GM03348 (cell line): ENCODE data around the gene TMEM192.
"Not testable (repeated sequence)": the region's sequence is repeated elsewhere in the genome, so short reads cannot be mapped to it uniquely, and the experiment has no call there.

Experiments used
- DNase-seq: peaks from one replicate; pipeline ENCODE4 v3.0.0; 2012; ENCODE audit warnings: low spot score

The TMEM192 gene

DNA sequence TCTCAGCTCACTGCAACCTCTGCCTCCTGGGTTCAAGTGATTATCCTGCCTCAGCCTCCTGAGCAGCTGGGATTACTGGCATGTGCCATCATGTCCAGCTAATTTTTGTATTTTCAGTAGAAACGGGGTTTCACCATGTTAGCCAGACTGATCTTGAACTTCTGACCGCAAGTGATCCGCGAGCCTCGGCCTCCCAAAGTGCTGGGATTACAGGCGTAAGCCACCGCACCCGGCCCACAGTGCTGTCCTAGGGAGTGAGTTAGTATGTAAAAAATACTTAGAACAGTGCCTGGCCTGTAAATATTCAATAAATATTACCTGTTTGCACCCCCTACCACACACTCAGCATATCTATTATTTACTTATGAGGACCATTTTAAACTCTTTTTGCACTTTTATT lies 20.5 kb downstream of the TMEM192 start:
- not testable (repeated sequence) for DNase-seq

DNA sequence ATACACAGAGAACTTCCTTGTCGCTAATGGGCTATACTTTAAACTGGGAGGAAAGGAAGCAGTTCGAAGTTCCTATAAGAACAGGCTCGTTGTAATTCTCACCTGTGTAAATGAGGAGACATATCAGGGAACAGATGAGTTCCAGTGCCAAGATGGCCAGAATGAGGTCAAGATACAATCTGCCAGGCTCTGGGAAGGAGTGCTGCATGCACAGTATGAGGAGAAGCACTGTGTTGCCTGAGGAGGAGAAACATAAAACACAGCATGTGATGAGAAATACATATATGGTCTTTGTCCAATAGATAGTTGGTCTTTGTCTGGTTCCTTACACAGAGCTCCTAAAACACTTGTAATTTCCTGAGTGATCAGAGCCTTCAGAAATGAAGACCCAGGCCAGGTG lies 24.3 kb downstream of the TMEM192 start:
- no peak for DNase-seq

DNA sequence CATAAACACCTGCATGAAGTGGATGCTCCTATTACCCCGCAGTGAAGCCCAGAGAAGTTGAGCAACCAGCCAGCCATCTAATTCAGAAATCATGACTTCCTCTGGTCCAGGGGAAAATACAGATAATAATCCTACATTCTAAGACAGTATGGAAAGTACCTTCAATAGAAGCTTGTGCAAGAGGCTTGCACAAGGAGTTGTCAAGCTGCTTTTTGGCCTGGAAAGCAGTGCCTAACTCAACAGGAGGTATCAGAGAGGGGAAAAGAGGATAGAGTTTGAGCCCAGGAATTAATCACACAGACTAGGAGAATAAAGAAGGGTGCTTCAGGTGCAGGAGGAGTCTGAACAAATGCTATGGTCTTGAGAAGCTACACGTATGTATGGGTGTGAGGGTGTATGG lies 26.7 kb downstream of the TMEM192 start:
- DNase-seq = no peak

DNA sequence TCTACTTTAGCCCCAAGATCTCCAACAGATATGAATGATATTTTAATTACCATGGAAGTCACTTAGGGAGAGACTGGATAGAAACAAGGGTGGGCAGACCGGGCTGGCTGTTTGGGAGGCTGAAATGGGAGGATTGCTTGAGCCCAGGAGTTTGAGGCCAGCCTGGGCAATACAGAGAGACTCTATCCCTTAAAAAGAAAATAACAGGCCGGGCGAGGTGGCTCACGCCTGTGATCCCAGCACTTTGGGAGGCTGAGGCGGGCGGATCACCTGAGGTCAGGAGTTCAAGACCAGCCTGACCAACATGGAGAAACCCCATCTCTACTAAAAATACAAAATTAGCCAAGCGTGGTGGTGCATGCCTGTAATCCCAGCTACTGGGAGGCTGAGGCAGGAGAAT lies 27.9 kb downstream of the TMEM192 start:
- DNase-seq = not testable (repeated sequence)

DNA sequence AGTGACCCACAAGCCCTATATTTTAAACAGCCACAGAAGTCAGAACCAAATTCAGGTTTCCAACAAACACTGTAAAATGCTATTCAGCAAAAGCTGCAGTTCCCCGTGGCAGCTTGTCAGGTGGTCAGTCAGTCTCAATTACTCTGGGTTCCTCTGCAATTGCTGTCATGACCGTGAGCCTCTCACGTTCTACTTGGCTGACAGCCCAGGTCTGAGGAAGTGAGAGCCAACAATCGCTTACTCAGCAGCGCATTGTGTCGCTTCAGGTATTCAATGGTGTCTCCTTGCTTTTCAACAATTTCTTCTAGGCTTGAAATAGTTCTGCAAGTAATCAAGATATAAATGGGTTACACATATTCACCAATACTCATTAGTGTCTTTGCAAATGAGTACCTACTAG lies 33.2 kb downstream of the TMEM192 start:
- no peak for DNase-seq

DNA sequence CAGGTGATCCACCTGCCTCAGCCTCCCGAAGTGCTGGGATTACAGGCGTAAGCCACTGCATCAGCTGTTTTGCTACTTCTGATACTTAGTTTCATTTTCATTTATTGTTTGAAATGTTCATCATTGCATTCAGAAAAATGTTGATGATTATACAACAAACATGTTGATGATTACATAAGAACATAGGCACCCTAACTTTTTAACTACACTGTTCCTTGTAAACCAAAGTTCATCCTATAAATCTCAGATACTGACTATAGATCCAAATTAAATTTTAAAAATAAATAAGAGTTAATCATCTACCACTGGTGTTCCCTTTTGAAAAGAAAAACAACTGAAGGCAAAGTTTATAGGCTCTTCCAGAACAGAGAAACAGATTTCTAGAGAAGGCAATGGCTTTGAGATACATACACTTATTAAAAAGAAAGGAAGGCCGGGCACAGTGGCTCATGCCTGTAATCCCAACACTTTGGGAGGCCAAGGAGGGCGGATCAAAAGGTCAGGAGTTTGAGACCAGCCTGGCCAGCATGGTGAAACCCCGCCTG lies 35.6 kb downstream of the TMEM192 start:
- DNase-seq = no peak

DNA sequence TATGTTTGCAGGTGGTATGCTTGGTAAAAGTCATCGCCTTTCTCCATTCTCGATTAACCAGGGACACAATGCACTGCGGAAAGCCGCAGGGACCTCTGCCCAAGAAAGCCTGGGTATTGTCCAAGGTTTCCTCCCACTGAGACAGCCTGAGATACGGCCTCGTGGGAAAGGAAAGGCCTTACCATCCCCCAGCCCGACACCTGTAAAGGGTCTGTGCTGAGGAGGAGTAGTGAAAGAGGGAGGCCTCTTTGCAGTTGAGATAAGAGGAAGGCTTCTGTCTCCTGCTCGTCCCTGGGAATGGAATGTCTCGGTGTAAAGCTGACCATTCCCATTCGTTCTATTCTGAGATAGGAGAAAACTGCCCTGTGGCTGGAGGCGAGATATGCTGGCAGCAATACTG lies 39.3 kb downstream of the TMEM192 start:
- DNase-seq = not testable (repeated sequence)

DNA sequence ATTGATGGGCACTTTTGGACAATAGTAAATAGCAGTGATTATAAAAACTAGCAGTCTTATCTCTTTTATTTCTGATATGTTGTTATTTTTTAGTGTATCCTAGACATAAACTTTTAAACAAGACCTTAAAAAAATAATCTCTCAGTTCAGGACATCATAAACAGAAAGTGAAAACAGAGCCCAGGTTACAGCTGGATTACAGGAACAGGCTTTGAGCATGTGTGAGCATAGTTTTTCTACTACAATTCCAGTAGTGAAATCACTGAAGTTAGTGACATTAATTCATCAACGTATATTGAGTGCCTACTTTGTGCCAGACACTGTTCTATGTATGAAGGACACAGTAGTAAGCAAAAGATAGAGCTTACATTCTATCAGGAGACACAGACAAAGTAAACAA lies 42.1 kb downstream of the TMEM192 start:
- DNase-seq = no peak

DNA sequence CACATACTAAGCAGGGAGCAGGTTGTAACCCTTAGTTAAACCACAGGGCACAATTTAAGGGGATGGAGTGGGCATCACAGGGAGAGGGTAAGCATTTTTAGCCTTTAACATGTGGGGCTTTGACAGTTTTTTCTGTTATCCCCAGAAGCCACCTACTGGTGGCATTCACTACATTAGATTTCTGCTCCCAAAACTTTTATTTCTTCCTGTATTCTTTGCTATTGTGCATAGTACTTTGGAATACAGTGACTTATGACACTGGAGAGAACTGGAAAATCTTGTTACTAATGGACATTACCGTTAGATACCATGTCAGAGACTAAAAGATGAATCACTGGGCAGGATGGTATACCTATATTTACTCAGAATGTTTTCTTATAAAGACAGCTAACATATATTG lies 51.7 kb downstream of the TMEM192 start:
- DNase-seq = no peak

DNA sequence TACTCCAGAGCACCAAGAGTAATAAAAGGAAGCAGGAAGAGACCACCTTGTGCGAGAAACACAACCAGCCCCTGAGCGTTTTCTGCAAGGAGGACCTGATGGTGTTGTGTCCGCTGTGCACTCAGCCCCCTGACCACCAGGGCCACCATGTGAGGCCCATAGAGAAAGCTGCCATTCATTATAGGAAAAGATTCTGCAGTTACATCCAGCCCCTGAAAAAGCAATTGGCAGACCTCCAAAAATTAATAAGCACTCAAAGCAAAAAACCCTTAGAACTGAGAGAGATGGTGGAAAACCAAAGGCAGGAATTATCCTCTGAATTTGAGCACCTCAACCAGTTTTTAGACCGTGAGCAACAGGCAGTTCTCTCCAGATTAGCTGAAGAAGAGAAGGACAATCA lies 53.3 kb downstream of the TMEM192 start:
- DNase-seq = no peak

DNA sequence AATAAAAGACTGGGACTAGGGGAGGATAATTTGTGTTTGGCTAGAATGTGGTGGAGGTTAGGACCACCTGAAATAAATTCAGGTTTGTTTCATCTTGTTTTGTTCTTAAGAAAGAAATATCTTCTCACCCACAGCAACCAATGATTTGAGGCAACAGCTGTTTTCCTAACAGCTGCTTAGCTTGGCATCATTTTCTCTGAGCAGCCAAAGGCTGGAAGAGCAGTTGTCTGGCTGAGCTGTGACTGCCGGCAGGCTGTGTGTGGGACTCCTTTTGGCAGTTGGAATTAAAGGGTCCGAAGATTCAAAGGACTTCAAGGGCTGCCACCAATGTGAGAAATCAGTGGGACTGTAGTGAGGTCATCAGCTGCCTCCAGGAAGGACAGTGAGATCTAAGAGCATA lies 54.0 kb downstream of the TMEM192 start:
- DNase-seq = no peak

DNA sequence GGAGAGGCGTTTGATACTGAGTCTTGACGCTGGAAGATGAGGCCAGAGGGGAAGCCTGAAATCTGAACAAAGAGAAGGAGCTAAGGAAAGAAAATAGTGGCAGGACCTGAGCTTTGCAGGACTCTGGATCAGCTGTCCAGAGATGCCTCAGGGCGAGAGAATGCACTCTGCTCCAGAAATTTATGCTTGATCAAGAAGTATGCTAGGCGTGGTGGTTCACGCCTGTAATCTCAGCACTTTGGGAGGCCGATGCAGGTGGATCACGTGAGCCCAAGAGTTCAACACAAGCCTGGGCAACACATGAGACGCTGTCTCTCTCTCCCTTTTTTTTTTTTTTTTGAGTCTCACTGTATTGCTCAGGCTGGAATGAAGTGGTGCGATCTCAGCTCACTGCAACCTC lies 57.1 kb downstream of the TMEM192 start:
- no peak for DNase-seq

DNA sequence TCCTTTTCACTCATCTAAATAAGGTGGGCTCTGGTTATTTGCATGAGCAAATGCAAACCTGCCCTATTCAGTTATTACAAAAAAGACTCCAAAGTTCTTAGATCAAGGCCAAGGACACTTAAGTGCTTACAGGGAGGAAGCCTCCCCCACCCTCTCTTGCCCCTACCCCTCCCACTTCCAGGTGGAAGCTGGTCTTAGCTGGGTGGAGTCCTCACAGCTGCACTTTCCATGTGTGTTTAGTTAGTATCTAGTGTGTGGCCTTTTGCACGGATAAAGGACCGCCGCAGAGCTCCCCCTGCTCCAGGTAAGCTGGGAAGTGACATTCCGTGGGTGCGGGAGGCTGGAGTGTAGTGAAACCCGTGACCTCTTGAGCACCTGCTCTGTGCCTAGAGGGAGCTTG lies 59.0 kb downstream of the TMEM192 start, which contains the start of gene TRIM75:
TSS of gene TRIM75 (plus strand) at position 222 of the 400 bp plus-strand sequence. CDS start 5,282 bp downstream, outside the sequence.
- DNase-seq = no peak

DNA sequence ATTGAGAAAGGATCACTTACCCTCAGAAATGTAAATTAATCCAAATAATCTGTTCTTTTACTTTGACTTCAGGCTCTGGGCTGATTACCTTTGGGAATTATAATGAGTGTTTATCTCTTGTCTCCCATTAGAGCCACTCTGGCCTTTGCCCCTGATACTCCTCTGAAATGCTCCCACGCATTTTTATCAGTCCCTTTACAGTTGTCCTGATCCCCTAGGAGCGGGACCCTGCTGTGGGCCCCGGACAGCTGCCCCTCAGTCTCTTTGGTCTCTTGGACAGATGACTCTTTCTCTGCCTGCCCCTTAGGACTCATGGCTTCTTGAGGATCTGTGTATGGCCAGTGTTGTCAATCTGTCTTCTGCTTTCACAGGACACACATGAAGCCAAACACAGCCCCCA lies 60.0 kb downstream of the TMEM192 start:
- no peak for DNase-seq

DNA sequence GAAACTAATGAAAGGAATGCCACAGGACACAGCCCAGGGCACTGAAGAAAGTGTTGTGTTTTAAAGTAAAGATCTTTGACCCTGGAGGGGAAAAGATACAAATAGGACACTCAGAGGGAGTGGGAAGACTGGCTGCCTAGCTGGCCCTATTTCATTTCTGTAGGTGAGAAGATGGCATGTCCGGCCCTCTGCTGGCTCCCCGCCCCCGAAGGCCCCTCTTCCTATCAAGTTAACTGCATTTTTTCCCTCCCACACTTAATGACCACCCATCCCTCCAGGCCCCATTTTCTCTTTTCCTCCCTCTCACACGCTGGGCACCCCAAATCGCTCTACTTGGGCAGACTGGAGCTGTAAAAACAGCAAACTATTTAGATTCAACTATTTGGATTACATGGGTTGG lies 64.5 kb downstream of the TMEM192 start:
- no peak for DNase-seq

DNA sequence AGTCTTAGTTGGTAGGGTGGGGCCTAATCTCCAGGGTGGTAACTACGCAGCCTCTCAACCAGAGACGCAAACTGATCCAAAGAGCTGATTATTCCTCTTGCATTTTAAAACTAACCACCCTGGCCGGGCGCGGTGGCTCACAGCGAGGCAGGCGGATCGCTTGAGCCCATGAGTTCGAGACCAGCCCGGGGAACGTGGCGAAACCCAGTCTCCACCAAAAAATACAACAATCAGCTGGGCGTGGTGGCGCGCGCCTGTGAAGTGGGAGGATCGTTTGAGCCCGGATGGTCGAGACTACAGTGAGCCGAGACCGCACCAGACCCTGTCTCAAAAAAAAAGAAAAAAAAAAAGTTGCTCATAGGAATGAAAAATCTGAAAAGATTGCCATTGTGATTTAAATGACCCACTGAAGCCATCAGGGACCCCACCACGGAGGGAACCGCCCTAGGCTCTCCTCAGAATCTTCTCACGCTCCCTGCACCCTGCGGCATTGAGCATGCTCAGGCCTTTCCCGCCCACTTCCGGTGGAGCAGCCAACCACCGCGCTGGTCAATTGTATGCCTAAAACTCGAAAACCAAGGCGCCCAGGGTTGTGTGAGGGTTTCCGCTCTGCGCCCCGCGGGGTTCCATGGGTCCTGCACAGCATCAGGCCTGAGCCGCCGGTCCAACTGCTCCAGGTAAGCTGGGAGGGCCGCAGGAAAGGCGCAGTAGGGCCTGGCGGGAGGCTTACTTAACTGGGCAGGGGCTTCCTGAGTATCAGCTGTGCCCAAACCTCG lies 81.0 kb downstream of the TMEM192 start, which contains the start of gene TRIM60:
TSS of gene TRIM60 (plus strand) at position 564 of the 776 bp plus-strand sequence. CDS start 8,074 bp downstream, outside the sequence.
- no peak for DNase-seq

DNA sequence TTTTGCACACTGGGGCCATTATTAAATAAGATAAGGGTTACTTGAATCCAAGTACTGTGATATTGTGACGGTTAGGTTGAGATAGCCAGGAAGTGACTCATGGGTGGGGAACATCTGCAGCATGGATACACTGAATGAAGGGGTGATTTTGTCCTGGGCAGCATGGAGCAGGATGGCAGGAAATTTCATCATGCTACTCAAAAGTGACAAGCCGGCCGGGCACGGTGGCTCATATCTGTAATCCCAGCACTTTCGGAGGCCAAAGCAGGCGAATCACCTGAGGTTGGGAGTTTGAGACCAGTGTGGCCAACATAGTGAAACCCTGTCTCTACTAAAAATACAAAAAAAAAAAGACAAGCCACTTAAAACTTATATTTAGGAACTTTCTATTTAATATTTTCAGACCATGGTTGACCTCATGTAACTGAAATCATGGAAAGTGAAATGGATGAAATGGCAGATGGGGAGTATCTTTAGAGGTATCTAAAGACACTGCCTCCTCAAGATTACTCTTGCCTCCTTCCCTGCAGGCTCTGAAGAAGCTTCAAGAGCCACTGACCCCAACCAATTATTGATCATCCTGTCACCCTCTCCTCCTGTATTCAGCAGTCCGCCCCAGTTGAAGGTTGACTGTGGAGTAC lies 84.8 kb downstream of the TMEM192 start:
- no peak for DNase-seq

DNA sequence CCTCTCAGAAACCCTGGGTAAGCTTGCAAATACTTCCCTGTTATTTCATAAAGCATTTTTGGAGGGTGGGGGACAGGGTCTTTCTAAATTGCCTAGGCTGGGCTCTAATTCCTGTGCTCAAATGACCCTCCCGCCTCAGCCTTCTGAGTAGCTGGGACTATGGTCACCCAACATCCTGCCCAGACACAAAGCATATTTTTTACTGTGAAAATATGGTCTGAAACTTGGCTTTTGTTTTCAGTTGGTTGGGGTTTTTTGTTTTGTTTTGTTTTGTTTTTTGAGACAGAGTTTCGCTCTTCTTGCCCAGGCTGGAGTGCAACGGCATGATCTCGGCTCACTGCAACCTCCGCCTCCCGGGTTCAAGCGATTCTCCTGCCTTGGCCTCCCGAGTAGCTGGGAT lies 86.9 kb downstream of the TMEM192 start:
- DNase-seq = not testable (repeated sequence)
